Measurements from ENCODE around the gene CCDC149.

The CCDC149 gene

GRCh38 chr4:24805067-24805466, 107.8 kb downstream of the CCDC149 start:
- H3K27ac ChIP-seq (replicated peaks): no peak overlapping the region
- TF ChIP-seq REST (IDR thresholded peaks at IDR 0.05; ENCODE audit: insufficient replicate concordance, low read depth): no peak
- TF ChIP-seq GABPA (IDR thresholded peaks at IDR 0.05; ENCODE audit: low read depth): no peak
- DNase-seq (ENCODE audit: low read depth in 1 of 2, low spot score in 1 of 2): no peak
- H3K4me3 ChIP-seq (replicated peaks; ENCODE audit: insufficient read depth, low read length): no peak overlapping the region
- H3K27me3 ChIP-seq (ENCODE audit: insufficient read depth, poor library complexity, severe bottlenecking): peaks cover 11% of the 10 kb centered on the region

GRCh38 chr4:24802648-24803047, 110.2 kb downstream of the CCDC149 start:
- Histone ChIP-seq H3K27ac (replicated peaks) (no peak overlapping the region), H3K27me3 (ENCODE audit: insufficient read depth, poor library complexity, severe bottlenecking) (peaks cover 18% of the 10 kb centered on the region), H3K4me3 (replicated peaks; ENCODE audit: insufficient read depth, low read length) (no peak overlapping the region)
- DNase-seq (ENCODE audit: low read depth in 1 of 2, low spot score in 1 of 2): no peak
- TF ChIP-seq GABPA (IDR thresholded peaks at IDR 0.05; ENCODE audit: low read depth): no peak
- no peak for TF ChIP-seq SPI1 (IDR thresholded peaks at IDR 0.05; ENCODE audit: borderline replicate concordance, low read depth)
- TF ChIP-seq POLR2AphosphoS5 (IDR thresholded peaks at IDR 0.05; ENCODE audit: low read depth): no peak
- no peak for TF ChIP-seq REST (IDR thresholded peaks at IDR 0.05; ENCODE audit: insufficient replicate concordance, low read depth)
- no peak for TF ChIP-seq CTCF (IDR thresholded peaks at IDR 0.05; ENCODE audit: insufficient read depth, low read length)

GRCh38 chr4:24801136-24801855, 111.5 kb downstream of the CCDC149 start:
- Histone ChIP-seq H3K4me3 (replicated peaks; ENCODE audit: insufficient read depth, low read length) (no peak overlapping the region), H3K27me3 (ENCODE audit: insufficient read depth, poor library complexity, severe bottlenecking) (peaks cover 18% of the 10 kb centered on the region), H3K27ac (replicated peaks) (no peak overlapping the region)
- DNase-seq (ENCODE audit: low read depth in 1 of 2, low spot score in 1 of 2): no peak
- no peak for TF ChIP-seq GABPA (IDR thresholded peaks at IDR 0.05; ENCODE audit: low read depth)
- no peak for TF ChIP-seq CTCF (IDR thresholded peaks at IDR 0.05; ENCODE audit: insufficient read depth, low read length)
- no peak for TF ChIP-seq REST (IDR thresholded peaks at IDR 0.05; ENCODE audit: insufficient replicate concordance, low read depth)
- TF ChIP-seq POLR2AphosphoS5 (IDR thresholded peaks at IDR 0.05; ENCODE audit: low read depth): no peak
- no peak for TF ChIP-seq SPI1 (IDR thresholded peaks at IDR 0.05; ENCODE audit: borderline replicate concordance, low read depth)
